Lower lobe of right lung (tissue), 2 donors: ENCODE results near the gene YWHAB. TPM values are rescaled to one million over a fixed set of nuclear protein-coding genes. Genes with fewer than 3 reads are reported as not detected.

Experiments used
- ATAC-seq, 2 donors: fragments of 200-7000 bp; cut with Tn5 transposase; one replicate each; pipeline ENCODE4 v1.9.1; 2020 to 2022; ENCODE audit warnings: mild to moderate bottlenecking in 2 of 2, moderate library complexity in 2 of 2
- DNase-seq: peaks from one replicate; pipeline ENCODE4 v3.0.0-alpha.2; 2020
- H3K27ac ChIP-seq: fragments of 200-600 bp; one replicate; pipeline ENCODE4 v1.8.0; 2022
- H3K27me3 ChIP-seq: fragments of 200-600 bp; one replicate; pipeline ENCODE4 v1.8.0; 2022; ENCODE audit warnings: low read depth
- H3K36me3 ChIP-seq: fragments of 200-600 bp; one replicate; pipeline ENCODE4 v1.8.0; 2022; ENCODE audit warnings: mild to moderate bottlenecking
- H3K4me1 ChIP-seq: fragments of 200-600 bp; one replicate; pipeline ENCODE4 v1.8.0; 2022
- H3K4me3 ChIP-seq: fragments of 200-600 bp; one replicate; pipeline ENCODE4 v1.8.0; 2022; ENCODE audit warnings: mild to moderate bottlenecking
- H3K9me3 ChIP-seq: fragments of 200-600 bp; one replicate; pipeline ENCODE4 v1.8.0; 2022
- CTCF ChIP-seq: fragments of 200-600 bp; IDR thresholded peaks from one replicate; pipeline ENCODE4 v1.8.0; 2022; ENCODE audit warnings: antibody characterized with exemption, mild to moderate bottlenecking
- intact Hi-C: fragments of 100-400 bp; cut with DNase I; formaldehyde crosslinking; loops from one replicate; pipeline ENCODE4 v1.11.0; 2022
- total RNA-seq: library from RNA; stranded (reverse); fragmentation: NEBNext Ultra II Directional; extraction: Animal tissue kit (Norgen Biotek cat#: 25700); gene quantifications from one replicate; pipeline ENCODE4 v1.2.1, GENCODE V29; 2021
- donor health status: DM: no; HTN: yes; CAD: no; lungs with severe emphysema.

Gene YWHAB
- total RNA-seq, 1 donor from 2014 or later, result 193 TPM

- DNase-seq (no peak), ATAC-seq (no peak)
- Histone ChIP-seq H3K27me3 (no peaks in the 10 kb centered on the region), H3K9me3 (no peaks in the 10 kb centered on the region), H3K27ac (no peak overlapping the region), H3K4me1 (peaks cover 5% of the 10 kb centered on the region), H3K36me3 (peaks cover 62% of the 10 kb centered on the region), H3K4me3 (no peak overlapping the region)
- no peak for TF ChIP-seq CTCF
- intact Hi-C loops, result no loop called here
These were observed 68.7 kb downstream of the YWHAB start for GRCh38 chr20:44954211-44954610.

GRCh38 chr20:44955270-44955669 is 69.8 kb downstream of the YWHAB start:
- H3K27me3 ChIP-seq, result no peaks in the 10 kb centered on the region
- no peaks in the 10 kb centered on the region for H3K9me3 ChIP-seq
- DNase-seq, result no peak
- no peak overlapping the region for H3K27ac ChIP-seq
- peaks cover 9% of the 10 kb centered on the region for H3K4me1 ChIP-seq
- intact Hi-C loops, result no loop called here
- ATAC-seq, result no peak
- peaks cover 51% of the 10 kb centered on the region for H3K36me3 ChIP-seq
- no peak for TF ChIP-seq CTCF
- no peak overlapping the region for H3K4me3 ChIP-seq

GRCh38 chr20:44956410-44956809 is 70.9 kb downstream of the YWHAB start:
- no peak for TF ChIP-seq CTCF
- peaks cover 14% of the 10 kb centered on the region for H3K4me1 ChIP-seq
- ATAC-seq (no peak), DNase-seq (no peak)
- no peaks in the 10 kb centered on the region for H3K27me3 ChIP-seq
- peaks cover 40% of the 10 kb centered on the region for H3K36me3 ChIP-seq
- H3K4me3 ChIP-seq, result no peak overlapping the region
- no peaks in the 10 kb centered on the region for H3K9me3 ChIP-seq
- H3K27ac ChIP-seq, result no peak overlapping the region
- intact Hi-C loops, result no loop called here

Other genes starting within 250 kb of the YWHAB start
- 7.7 TPM for gene ADA, start 234.0 kb upstream of the YWHAB start, total RNA-seq
- 42.3 TPM for gene CCN5, start 170.3 kb upstream of the YWHAB start, total RNA-seq
- gene KCNK15, start 139.8 kb upstream of the YWHAB start, total RNA-seq, result 0.89 TPM
- 3.5 TPM for gene RIMS4, start 75.2 kb upstream of the YWHAB start, total RNA-seq
- gene PABPC1L, start 24.4 kb downstream of the YWHAB start, total RNA-seq, result 56.3 TPM
- gene TOMM34, start 74.7 kb downstream of the YWHAB start, total RNA-seq, result 12.8 TPM
- gene STK4, start 80.8 kb downstream of the YWHAB start, total RNA-seq, result 73.4 TPM
- 3.5 TPM for gene KCNS1, start 215.4 kb downstream of the YWHAB start, total RNA-seq
- gene WFDC5, start 229.5 kb downstream of the YWHAB start, total RNA-seq, result 1.6 TPM
- 3.9 TPM for gene WFDC12, start 238.8 kb downstream of the YWHAB start, total RNA-seq